IMR-90 (cell line): ENCODE measurements around the gene RPTOR. TPM values are rescaled to one million over a fixed set of nuclear protein-coding genes. Genes with fewer than 3 reads are reported as not detected.
A peak's percentile ranks its signal among the peaks of the same experiment; 100 is the strongest.

ENCODE experiments used
- ATAC-seq: fragments of 200-7000 bp; cut with Tn5 transposase; 2 replicates; pipeline ENCODE4 v1.9.1; 2020; ENCODE audit warnings: low read depth, mild to moderate bottlenecking, moderate library complexity
- BruUV-seq: library from RNA; stranded (reverse); fragments of 400-500 nt; replicated peaks from 2 replicates; lab custom pipeline; 2021; lab: Mats Ljungman, UMichigan
- CTCF ChIA-PET: fragments of 300-600 bp; formaldehyde crosslinking; extraction: SDS; loops from one replicate; lab custom pipeline; 2021; ENCODE audit warnings: antibody characterized with exemption; lab: Yijun Ruan, JAX
- POLR2A ChIA-PET: fragments of 300-600 bp; sonication (Branson Sonifier 250); formaldehyde crosslinking; loops from one replicate; lab custom pipeline; 2022; ENCODE audit warnings: antibody characterized with exemption; ENCODE audit not compliant: unreplicated experiment; lab: Charles Lee
- DNase-seq: peaks from one replicate; pipeline ENCODE4 v3.0.0; 2013
- H2AFZ ChIP-seq: replicated peaks from 2 replicates; pipeline ENCODE3; 2013; ENCODE audit warnings: low read length, mild to moderate bottlenecking; ENCODE audit not compliant: poor library complexity
- H2AK5ac ChIP-seq: 2 replicates; pipeline ENCODE4 v1.6.1; 2013; ENCODE audit warnings: low read depth, low read length, inconsistent platforms
- H2AK9ac ChIP-seq: replicated peaks from 2 replicates; pipeline ENCODE3; 2013; ENCODE audit warnings: mild to moderate bottlenecking, low read depth, low read length, moderate library complexity; ENCODE audit not compliant: poor library complexity
- H2BK120ac ChIP-seq: 2 replicates; pipeline ENCODE4 v1.6.1; 2013; ENCODE audit warnings: low read depth, low read length, inconsistent platforms
- H2BK15ac ChIP-seq: 3 replicates; pipeline ENCODE4 v1.6.1; 2013; ENCODE audit warnings: low read depth, low read length, inconsistent platforms
- H2BK20ac ChIP-seq: 2 replicates; pipeline ENCODE4 v1.6.1; 2013; ENCODE audit warnings: low read depth, mild to moderate bottlenecking, inconsistent platforms, low read length, moderate library complexity
- H2BK5ac ChIP-seq: 2 replicates; pipeline ENCODE4 v1.6.1; 2013; ENCODE audit warnings: mild to moderate bottlenecking, low read depth, low read length, inconsistent platforms; ENCODE audit not compliant: poor library complexity, severe bottlenecking
- H3K14ac ChIP-seq: replicated peaks from 2 replicates; pipeline ENCODE4 v1.6.1; 2013; ENCODE audit warnings: low read depth, low read length, inconsistent platforms
- H3K18ac ChIP-seq: 2 replicates; pipeline ENCODE4 v1.6.1; 2013; ENCODE audit warnings: low read depth, low read length, control low read depth
- H3K23ac ChIP-seq: 2 replicates; pipeline ENCODE4 v1.6.1; 2013; ENCODE audit warnings: low read depth, low read length, inconsistent platforms
- H3K27ac ChIP-seq: 2 replicates; pipeline ENCODE4 v1.5.1; 2013; ENCODE audit warnings: mild to moderate bottlenecking, control low read depth, low read length; ENCODE audit not compliant: insufficient read depth
- H3K27me3 ChIP-seq: 2 replicates; pipeline ENCODE4 v1.6.1; 2013; ENCODE audit warnings: low read length; ENCODE audit not compliant: control insufficient read depth, insufficient read depth
- H3K36me3 ChIP-seq: 2 replicates; pipeline ENCODE4 v1.6.1; 2013; ENCODE audit warnings: low read length, mixed read lengths; ENCODE audit not compliant: control insufficient read depth, insufficient read depth
- H3K4ac ChIP-seq: 2 replicates; pipeline ENCODE4 v1.6.1; 2013; ENCODE audit warnings: low read depth, low read length, inconsistent platforms
- H3K4me1 ChIP-seq: 2 replicates; pipeline ENCODE4 v1.6.1; 2013; ENCODE audit warnings: low read length, mixed read lengths; ENCODE audit not compliant: control insufficient read depth, insufficient read depth
- H3K4me2 ChIP-seq: 2 replicates; pipeline ENCODE4 v1.6.1; 2013; ENCODE audit warnings: low read depth, mild to moderate bottlenecking, control low read depth, low read length, moderate library complexity
- H3K4me3 ChIP-seq: 2 replicates; pipeline ENCODE4 v1.5.1; 2013; ENCODE audit warnings: low read depth, mild to moderate bottlenecking, control low read depth, low read length, moderate library complexity; ENCODE audit not compliant: insufficient read depth
- H3K56ac ChIP-seq: 2 replicates; pipeline ENCODE4 v1.6.1; 2013; ENCODE audit warnings: low read length, inconsistent platforms; ENCODE audit not compliant: insufficient read depth; ENCODE audit errors: extremely low read depth
- H3K79me1 ChIP-seq, 2 experiments: 2 replicates each; pipeline ENCODE4 v1.6.1; 2013; ENCODE audit warnings: low read length in 2 of 2, inconsistent platforms in 1 of 2, low read depth in 1 of 2
- H3K9ac ChIP-seq: 2 replicates; pipeline ENCODE4 v1.6.1; 2013; ENCODE audit warnings: low read depth, low read length, control low read depth
- H3K9me1 ChIP-seq: 2 replicates; pipeline ENCODE4 v1.6.1; 2013; ENCODE audit warnings: low read length, inconsistent platforms; ENCODE audit not compliant: insufficient read depth
- H3K9me3 ChIP-seq: 2 replicates; pipeline ENCODE4 v1.6.1; 2013; ENCODE audit warnings: low read length; ENCODE audit not compliant: control insufficient read depth, insufficient read depth
- H4K20me1 ChIP-seq: 2 replicates; pipeline ENCODE4 v1.6.1; 2013; ENCODE audit warnings: low read length, inconsistent platforms; ENCODE audit not compliant: insufficient read depth
- H4K5ac ChIP-seq: 2 replicates; pipeline ENCODE4 v1.6.1; 2013; ENCODE audit warnings: mild to moderate bottlenecking, low read depth, low read length, control low read depth
- H4K8ac ChIP-seq, 2 experiments: 2 replicates each; pipeline ENCODE4 v1.6.1; 2013; ENCODE audit warnings: low read depth in 2 of 2, low read length in 2 of 2, control low read depth in 1 of 2, inconsistent platforms in 1 of 2
- H4K91ac ChIP-seq: 2 replicates; pipeline ENCODE4 v1.6.1; 2013; ENCODE audit warnings: low read depth, low read length, inconsistent platforms; ENCODE audit not compliant: insufficient read depth
- BHLHE40 ChIP-seq: fragments of 150-350 bp; IDR thresholded peaks from 2 replicates; pipeline ENCODE4 v1.6.1; 2016; ENCODE audit warnings: mild to moderate bottlenecking, low read depth, low read length
- CEBPB ChIP-seq: IDR thresholded peaks from 2 replicates; pipeline ENCODE4 v1.6.1; 2012; ENCODE audit warnings: low read depth, low read length, improper control_type of control experiment
- FOS ChIP-seq: fragments of 150-350 bp; IDR thresholded peaks from 2 replicates; pipeline ENCODE4 v1.6.1; 2016; ENCODE audit warnings: low read depth, low read length
- RFX5 ChIP-seq: IDR thresholded peaks from 2 replicates; pipeline ENCODE4 v1.8.0; 2012; ENCODE audit warnings: low read depth, mild to moderate bottlenecking, low read length, moderate library complexity
- WGBS, 2 experiments: methylation state at CpG; one replicate each; pipeline versions ENCODE4 v1.1.5 to v1.1.7; 2013; ENCODE audit warnings: missing lambda C conversion rate in 2 of 2; ENCODE audit not compliant: insufficient read length in 1 of 2; ENCODE audit errors: extremely low coverage in 2 of 2; 5-methylcytosine and 5-hydroxymethylcytosine counted together
- dilution Hi-C: fragments of 300-500 bp; cut with HindIII; formaldehyde crosslinking; loops from one replicate; pipeline ENCODE4 v1.14.3; 2018; ENCODE audit warnings: low sequenced_read_pairs; ENCODE audit not compliant: unreplicated experiment
- in situ Hi-C: fragments of 300-500 bp; cut with MboI; formaldehyde crosslinking; loops from 3 replicates; pipeline ENCODE4 v1.14.3; 2019; ENCODE audit warnings: low sequenced_read_pairs, inconsistent platforms, mixed read lengths
- intact Hi-C: fragments of 100-400 bp; cut with micrococcal nuclease; formaldehyde crosslinking; loops from 2 replicates; pipeline ENCODE4 v1.10.0; 2022
- polyA plus RNA-seq, 3 experiments: library from polyadenylated mRNA; depleted of rRNA; stranded (reverse); fragments of >200 nt; gene quantifications; 2 replicates each; pipeline ENCODE4 v1.2.3, GENCODE V29; 2012; ENCODE audit warnings: low replicate concordance in 1 of 3
- total RNA-seq: library from RNA; depleted of rRNA; stranded (reverse); fragments of >200 nt; gene quantifications from 2 replicates; pipeline ENCODE4 v1.2.3, GENCODE V29; 2012
- TF ChIP-seq, protein P1 (sequence below): fragments of 150-350 bp; IDR thresholded peaks from 2 replicates; pipeline ENCODE4 v1.6.1; 2017; ENCODE audit warnings: mild to moderate bottlenecking, antibody characterized with exemption, low read length, low read depth

Gene RPTOR
- total and polyA plus RNA-seq, 2 of the 4 experiments (the other 2 are of a cell fraction): 10.8 to 14.7 TPM

DNA sequence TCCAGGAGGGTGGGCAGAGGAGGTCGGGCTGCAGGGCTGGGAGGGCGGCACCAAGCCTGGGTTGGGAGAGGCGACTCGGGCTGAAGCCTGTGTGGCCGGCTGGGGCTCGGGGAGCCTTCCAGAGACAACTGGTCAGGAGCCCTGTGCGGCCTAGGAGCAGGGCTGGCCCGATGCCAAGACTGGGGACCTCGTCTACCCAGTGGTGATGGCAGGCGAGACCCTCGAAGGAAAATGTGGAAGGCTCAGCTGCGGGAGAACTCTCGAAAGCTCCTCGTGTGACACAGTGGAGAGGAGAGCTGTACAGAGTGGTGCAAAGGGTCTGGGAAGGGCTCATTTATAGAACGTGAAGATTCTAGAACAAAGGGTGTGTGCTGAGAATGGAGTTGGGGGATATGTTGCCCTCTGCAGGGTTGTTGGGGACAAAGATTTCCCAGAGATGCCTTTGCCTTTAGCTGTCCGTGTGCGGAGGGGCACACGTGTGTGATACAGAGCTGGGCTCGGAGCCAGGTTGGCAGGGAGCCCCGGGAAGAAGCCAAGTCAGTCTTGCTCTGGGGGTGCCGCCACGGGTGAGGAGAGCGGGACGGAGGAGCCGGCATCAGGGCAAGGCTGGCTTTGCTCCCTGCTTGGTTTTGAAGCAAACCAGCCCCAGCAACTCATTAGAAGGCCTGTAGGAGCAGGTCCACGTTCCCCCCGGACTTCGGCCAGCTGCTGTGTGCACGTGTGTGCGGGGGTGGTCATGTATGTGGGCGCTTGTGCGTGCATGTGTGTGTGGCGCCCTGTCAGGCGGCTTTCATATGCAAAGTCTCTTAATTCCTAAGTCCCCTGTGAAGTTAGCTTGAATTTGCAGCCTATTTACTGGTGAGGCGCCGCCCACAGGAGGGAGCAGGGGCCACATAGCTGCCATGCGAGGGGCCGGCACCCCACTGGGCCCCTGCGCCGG lies 314.6 kb downstream of the RPTOR start (continued):
- TF ChIP-seq, protein P1, sequence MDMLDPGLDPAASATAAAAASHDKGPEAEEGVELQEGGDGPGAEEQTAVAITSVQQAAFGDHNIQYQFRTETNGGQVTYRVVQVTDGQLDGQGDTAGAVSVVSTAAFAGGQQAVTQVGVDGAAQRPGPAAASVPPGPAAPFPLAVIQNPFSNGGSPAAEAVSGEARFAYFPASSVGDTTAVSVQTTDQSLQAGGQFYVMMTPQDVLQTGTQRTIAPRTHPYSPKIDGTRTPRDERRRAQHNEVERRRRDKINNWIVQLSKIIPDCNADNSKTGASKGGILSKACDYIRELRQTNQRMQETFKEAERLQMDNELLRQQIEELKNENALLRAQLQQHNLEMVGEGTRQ: peak; percentile 65

DNA sequence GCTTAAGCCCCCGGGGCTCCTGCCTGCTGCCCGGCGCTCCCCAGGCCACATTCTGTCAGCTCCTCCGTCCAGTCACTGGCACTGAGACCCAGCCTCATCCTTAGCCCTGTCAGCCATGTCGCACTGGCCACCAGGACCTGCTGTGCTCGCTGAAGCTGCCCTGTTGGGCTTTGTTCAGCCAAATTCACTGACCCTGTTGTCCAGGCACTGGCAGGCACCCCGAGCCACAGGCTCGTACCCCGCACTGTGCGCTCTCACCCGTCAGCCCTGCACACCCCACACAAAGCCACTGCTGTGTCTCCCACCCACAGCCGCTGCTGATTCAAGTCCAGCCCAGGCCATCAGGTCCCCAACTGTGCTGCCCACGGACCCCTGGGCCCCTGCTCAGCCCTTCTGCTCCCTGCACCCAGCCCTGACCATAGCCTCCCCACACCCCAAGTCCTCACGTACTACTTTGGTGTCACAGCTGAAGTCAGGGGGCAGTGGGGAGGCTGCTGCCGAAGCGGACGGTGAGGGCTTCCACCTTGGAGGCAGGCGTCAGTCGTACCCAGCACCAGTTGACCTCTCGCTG lies 315.5 kb downstream of the RPTOR start:
- H3K9me1 ChIP-seq: peaks cover 45% of the 10 kb centered on the region
- peak overlapping the region; percentile 100 for H3K4ac ChIP-seq
- H4K5ac ChIP-seq: peak overlapping the region; percentile 62
- H3K79me1 ChIP-seq: peaks cover 15 to 53% of the 10 kb centered on the region in 2 experiments
- peak overlapping the region; percentile 23 for H2AFZ ChIP-seq
- H2BK20ac ChIP-seq: peak overlapping the region; percentile 100
- no peaks in the 10 kb centered on the region for H4K20me1 ChIP-seq
- TF ChIP-seq FOS (no peak), CEBPB (no peak), RFX5 (no peak), BHLHE40 (no peak)
- H2AK9ac ChIP-seq: peak overlapping the region; percentile 98
- H3K27me3 ChIP-seq: no peaks in the 10 kb centered on the region
- in situ Hi-C loops: no loop called here
- H3K9me3 ChIP-seq: no peaks in the 10 kb centered on the region
- H3K18ac ChIP-seq: peak overlapping the region; percentile 38; the same call in 1 of the 2 replicates
- ChIA-PET CTCF (no interaction called here), POLR2A (no interaction called here)
- peak overlapping the region; percentile 100 for H2AK5ac ChIP-seq
- no peak overlapping the region for H3K9ac ChIP-seq
- H2BK120ac ChIP-seq: peak overlapping the region; percentile 100
- no peak overlapping the region for H3K4me3 ChIP-seq
- H3K14ac ChIP-seq: peak overlapping the region; percentile 89
- H3K27ac ChIP-seq: peak overlapping the region; percentile 99; the same call in 1 of the 2 replicates
- H2BK15ac ChIP-seq: peak overlapping the region; percentile 78; the same call in 2 of the 3 replicates
- peak overlapping the region; percentile 99 for H4K8ac ChIP-seq
- DNase-seq (no peak), ATAC-seq (no peak)
- H2BK5ac ChIP-seq: peak overlapping the region; percentile 100
- no TSS peak for BruUV-seq
- 91% methylated on average over 4 of the region's 20 CpGs; no CpG with 5 or more reads in 1 of the 2 experiments for WGBS, 2 experiments
- H3K4me2 ChIP-seq: no peak overlapping the region
- no peak overlapping the region for H3K23ac ChIP-seq
- H4K91ac ChIP-seq: peak overlapping the region; percentile 100
- H3K36me3 ChIP-seq: peaks cover 9% of the 10 kb centered on the region
- no peak overlapping the region for H3K56ac ChIP-seq
- H3K4me1 ChIP-seq: peaks cover 40% of the 10 kb centered on the region
- dilution Hi-C loops: no loop called here
- intact Hi-C loops: no loop called here
